Anterior cingulate cortex (tissue), 58 donors: Measurements from ENCODE around the gene SLC5A5.

Source experiments
- DNase-seq, 58 donors: peaks; one replicate each; lab custom pipeline; 2025; lab: John Stamatoyannopoulos, UW

SLC5A5 gene

DNA sequence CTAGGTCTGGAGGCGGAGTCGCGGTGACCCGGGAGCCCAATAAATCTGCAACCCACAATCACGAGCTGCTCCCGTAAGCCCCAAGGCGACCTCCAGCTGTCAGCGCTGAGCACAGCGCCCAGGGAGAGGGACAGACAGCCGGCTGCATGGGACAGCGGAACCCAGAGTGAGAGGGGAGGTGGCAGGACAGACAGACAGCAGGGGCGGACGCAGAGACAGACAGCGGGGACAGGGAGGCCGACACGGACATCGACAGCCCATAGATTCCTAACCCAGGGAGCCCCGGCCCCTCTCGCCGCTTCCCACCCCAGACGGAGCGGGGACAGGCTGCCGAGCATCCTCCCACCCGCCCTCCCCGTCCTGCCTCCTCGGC lies at the start of gene SLC5A5:
Gene SLC5A5, plus strand, starts transcription at position 68 of the 373 bp plus-strand sequence. CDS start 375 bp downstream, outside the sequence.
- no peak for DNase-seq

DNA sequence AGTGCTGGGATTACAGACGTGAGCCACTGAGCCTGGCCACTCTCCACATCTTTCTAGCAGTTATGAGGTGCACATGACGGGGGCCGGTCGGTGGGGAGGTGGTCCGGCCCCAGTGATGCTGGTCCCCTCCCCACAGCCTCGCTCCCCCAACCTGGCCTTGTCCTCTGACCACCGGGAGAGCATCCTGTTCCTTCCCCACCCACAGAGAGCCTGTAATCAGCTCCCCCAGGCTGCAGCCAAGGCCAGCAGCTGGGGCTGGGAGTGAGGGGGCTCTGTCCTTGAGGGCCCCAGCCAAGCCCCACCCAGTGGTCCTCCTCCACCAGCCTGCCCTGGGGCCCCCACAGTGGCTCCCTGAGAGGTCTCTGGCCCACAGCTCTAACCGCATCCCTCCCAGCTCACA lies 47.4 kb upstream of the SLC5A5 start:
- DNase-seq = no peak

DNA sequence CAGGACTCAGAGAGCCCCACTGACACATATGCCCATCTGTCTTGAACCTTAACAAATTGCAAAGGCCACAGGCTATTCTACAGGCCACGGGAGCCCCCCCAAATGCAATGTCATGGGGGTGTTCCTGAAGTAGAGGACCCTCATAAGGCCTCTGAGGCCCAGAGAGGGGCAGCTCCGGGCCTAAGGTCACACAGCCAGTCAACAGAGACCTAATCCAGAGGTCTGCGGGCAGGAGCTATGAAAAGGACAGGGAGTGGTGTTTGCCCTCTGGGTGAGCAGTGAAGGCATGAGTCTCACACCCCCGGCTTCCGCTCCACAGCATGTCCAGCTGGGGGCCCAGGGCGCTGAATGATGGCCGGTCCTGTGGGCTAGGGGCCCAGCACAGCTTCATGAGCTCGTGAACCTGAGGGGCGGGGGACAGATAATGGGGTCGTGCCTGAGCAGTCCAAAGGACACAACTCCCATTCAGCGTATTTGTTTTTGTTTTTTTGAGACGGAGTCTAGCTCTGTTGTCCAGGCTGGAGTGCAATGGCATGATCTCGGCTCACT lies 45.2 kb upstream of the SLC5A5 start:
- no peak for DNase-seq

DNA sequence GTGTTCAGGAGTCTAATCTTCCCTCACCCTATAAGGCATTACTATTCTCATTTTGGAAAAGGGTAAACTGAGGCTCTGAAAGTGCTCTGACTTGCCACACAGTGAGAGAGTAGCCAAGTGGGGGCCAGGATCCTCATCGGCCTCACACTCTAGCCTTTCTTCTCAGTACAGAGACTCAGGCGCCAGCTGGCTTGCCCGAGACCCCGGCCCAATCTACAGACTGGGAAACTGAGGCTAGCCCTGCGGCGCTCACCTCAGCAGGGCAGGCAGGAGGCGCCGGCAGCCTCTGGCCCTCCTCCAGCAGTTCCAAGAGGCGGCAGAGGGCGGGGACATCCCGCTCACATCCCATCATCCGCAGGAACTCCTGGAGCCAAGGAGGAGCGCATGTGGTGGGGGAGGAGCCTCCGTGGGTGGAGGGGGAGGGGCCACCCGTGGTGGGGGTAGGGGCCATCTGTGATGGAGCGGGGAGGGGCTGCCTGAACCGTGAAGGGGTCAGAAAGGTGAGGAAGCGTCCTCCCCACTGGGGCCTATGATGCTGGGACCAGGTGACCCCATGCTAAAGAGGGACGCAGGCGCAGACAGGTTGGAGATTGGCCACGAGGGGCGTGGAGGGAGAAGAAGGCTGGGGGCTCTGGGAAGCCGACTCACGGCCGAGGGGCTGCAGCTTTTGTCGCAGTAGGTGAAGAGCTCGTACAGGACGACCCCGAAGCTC lies 41.7 kb upstream of the SLC5A5 start:
- DNase-seq = peak in 42 of 58 donors; percentile 6 to 70 (median 38)

DNA sequence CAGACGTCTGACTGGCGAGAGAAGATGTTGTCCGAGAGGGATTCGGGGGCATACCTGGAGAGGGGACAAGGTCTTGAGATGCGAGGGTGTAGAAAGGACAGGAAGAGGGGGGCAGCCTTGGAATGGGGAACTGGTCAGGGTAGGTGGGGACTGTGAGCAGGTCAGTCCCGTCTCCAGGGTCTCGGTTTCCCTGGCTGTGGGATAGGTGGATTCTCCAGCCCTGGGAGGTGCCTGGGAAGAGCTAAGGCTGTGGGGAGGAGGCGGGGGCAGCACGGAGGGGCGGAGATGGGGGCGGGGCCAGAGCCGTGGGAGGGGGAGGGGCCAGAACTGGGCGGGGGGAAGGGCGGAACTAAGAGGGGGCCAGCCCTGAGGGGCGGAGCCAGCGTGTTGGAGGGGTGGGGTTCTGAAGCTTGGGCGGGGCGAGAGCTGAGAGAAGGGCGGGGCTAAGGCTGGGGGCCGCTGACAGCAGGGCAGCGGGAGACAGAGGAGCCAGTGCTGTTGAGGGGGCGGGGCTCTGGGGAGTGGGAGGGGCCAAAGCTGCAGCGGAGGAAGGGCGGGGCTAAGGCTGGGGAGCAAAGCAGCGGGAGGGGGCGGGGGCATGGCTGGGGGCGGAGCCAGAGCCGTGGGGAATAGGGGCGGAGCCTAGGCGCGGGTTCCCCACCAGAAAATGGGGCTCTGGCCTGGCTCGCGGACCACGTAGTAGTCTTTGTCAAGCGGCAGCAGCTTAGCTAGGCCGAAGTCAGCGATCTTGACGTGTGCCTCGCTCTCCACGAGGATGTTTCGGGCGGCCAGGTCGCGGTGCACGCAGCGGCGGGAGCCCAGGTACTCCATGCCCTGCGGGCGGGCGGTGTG lies 41.0 kb upstream of the SLC5A5 start:
- peak in 56 of 58 donors; percentile 14 to 95 (median 73) for DNase-seq

DNA sequence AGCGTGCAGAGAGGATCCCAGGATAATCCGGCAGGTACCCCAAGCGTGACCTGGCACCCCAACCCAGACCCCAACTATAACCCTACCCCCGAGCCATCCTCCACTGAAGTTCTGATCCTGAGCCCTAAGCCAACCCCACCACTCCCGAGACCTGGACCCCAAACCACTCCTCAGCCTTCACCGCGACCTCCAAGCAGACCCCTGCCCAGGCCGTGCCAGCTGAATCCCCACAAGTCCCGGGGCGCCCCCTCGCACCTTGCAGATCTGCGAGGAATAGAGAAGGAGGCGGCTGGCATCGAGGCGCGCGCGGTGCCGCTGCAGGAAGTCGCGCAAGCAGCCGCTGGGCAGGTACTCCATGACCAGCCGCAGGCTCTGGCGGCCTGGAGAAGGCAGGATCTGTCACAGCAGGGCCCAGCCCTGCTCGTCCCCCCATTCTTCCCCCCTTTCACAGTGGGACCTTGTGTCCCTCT lies 40.3 kb upstream of the SLC5A5 start:
- peak in 1 of 58 donors; percentile 9 for DNase-seq

DNA sequence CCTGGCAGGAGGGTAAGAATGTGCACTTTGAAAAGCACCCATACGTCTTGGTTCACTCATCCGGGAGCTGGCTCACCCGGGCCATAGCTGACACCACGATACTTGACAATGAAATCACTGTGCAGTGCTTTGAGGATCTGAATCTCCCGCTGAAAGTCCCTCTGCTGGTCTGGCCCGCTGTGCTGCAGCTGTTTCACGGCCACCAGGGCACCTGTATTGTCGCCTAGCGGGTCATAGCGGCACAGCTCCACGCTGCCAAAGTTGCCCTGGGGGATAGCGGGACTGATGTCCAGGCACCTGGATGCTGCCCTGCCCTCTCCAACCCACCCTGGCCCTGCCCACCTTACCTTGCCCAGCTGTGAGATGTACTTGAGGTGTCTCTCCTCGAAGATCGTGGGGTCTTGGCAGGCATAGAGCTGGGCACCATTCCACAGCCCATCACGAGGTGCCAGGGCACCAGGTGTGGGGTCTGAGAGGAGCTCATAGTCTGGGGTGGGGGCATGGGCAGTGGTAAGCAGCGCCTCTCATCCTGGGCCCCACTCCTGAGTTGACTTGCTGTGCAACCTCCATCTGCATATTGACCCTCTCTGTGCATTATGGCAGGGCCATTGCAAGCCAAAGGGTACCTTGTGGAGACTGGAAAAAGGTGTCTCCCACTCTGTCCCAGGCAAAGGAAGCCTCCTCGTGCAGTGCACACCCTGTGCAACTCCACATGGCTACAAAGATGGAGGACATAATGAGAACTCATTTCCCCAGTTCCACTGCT lies 39.1 kb upstream of the SLC5A5 start:
- no peak for DNase-seq

DNA sequence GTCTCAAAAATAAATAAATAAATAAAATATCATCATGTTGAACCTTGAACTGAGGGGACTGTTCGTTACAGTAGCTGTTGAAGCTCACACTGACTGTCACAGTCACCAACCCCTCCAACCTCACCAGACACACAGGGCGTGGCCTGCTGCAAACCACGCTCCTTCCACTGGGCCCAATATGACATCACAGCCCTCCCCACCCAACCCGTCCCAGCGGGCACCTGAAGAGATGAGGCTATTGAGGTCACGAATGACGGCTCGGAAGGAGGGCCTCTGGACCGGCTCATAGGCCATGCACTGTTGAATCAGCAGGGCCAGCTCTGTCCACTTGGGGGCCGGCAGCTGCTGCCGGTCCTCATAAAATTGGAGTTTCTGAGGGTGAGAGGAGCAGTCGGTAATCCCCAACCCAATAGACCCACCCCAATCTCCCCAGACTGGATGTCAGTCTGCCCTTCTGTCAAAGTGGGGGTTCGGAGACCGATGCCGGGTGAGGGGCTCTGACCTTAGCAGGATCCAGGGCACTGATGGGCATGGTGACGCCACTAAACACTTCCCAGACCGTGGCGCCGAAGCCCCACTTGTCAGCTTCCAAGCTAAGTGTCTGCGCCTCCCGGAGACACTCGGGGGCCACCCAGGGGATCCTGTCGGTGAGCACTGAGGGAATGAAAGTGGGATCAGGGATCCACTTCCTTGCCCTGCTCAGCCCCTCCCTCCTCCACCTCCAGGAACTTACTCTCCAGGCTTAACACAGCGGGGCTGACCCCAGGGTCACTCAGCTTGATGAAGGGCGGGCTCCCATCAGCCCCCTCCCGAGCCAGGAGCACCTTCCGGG lies 37.2 kb upstream of the SLC5A5 start:
- DNase-seq = no peak

DNA sequence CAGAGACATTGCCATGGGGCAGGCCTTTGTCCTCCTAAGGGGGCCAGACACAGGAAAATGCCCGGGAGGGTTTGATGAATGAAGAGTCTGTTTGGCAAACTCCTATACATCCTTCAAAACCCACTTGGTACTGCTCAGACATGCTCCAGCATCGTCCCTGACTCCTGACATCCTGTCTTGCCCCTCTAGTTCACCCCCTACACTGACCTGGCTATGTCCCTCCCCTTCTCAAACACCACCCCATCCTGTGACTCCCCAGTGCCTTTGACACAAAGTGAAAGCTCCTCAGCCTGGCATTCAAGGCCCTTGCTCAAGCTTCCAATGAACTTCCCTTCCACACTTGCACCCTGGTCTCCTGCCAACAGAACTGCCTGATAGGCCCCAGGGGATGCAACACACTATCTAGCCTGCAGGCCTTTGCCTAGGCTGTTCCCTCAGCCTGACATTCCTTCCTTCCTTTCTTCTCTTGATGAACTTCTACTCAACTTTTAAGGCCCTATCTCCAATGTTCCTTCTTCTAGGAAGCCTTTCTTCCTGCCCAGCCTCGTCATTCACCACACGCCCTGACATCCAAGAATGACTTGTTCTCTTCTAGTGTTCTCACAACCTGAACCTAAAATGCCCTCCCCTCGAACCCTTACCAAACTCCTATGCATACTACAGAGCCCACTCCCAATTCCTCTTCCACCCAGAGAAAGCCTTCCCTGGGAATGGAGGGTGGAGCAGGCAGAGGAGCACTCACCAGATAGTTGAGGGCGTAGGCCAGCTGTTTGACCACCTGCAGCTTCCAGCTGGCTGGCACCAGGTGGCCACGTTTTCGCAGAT lies 36.4 kb upstream of the SLC5A5 start:
- DNase-seq = no peak

DNA sequence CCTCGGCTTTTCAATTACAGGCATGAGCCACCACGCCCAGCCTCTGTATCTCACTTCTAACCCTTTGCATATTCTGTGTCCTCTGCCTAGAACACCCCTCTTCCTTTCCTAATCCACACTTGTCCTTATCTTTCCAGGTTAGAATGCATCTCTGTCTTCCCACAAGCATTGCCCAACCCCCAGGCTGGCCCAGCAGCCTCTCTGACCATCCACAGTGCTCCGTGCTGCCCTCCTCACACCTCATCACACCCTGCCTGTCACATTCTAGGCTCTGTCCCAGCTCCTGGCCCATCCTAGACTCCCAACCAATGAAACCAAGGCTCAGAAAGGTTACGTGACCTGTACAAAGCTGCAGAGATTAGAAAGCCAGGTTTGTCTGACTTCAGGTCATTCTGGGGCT lies 35.2 kb upstream of the SLC5A5 start:
- no peak for DNase-seq

DNA sequence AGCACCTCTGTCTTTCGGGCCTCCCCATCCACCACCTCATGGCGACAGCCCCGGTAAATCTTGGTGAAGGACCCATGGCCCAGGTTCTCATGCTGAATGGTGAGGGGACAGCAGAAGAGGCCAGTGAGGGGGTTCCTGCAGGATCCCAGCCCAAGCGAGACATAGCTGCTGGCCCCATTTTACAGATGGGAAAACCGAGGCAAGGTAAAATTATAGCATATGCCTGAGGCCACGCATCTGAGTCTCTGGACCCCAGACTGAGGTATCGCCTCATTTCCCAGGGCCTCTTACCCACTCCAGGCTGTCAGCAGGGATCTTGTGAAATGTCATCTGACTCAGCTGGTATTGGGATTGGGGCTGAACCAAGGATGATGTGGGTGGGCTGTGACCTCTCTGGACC lies 33.8 kb upstream of the SLC5A5 start:
- no peak for DNase-seq

DNA sequence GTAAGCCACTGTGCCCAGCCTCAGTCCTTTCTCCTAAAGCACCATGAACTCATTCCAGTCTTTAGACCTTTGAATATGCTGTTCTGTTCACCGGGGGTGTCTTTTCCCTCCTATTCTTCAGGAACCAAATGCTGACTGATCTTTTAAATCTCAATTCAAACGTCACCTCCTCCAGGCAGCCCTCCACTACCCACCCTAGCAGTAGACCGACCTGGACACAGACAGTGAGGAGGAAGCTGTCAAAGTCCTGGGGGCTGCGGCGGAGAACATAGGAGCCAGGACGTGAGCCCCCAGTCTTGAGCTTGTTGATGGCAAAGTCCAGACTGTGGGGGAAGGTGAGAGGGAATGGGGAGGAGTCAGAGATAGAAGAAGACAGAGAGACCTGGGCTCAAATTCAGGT lies 31.7 kb upstream of the SLC5A5 start:
- no peak for DNase-seq

DNA sequence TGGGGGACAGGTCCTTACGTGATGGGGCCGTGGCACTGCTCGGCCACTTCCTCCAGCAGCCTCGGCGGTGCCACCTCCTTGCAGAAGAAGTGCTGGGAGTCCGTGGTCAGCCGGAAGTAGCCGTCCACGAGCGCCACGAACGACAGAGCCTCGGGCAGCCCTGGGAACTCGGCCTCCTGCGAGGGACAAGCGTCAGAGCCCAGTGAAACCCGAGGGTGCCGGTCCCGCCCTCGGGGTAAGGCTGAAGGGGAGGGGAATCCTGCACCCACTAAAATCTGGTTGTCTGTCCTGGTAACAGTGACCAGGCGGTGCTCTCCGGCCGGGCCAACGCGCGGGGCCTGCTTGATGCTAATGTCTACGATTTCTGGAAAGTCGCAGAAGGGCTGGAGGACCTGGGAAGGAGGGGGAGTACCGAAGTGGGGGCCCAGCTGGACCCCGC lies 30.4 kb upstream of the SLC5A5 start:
- peak in 1 of 58 donors; percentile 31 for DNase-seq

DNA sequence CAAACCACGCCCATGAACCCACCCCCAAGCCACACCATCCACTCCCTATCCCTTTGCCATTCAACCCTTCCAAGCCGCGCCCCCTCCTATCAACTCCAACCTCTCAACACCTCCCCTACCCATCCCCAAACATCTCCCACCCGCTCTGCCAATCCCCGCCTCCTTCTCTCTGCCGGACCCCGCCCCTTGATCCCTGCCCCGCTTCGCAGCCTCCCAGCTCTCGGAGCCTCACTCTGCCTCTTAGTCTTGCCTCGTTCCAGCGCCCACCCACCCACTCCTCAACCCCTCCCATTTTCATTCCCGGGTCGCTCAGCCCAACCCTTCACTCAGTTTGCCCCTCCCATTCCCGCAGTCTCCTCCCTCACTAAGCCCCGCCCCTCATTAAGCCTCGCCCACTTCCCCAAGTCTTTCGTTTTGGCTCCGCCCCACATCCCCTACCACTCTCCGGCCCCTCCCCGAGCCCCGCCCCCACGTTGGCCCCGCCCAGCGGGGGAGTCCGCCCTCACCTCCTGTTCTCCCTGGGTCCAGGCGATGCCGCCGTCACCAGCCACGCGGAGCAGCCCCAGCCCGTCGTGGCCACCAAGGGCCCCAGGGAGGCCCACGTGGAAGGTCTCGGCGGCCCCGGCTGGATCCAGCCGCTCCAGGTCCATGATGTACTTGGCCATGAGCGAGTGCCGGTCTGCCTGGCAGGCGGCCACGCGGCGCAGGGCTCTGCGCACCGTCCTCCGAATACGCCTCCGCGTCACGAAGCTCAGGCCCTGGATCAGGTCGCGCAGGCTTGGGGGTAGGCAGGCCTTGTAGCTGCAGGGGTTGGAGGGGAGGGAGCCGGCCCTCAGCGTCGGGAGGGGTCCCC lies 29.7 kb upstream of the SLC5A5 start:
- peak in 52 of 58 donors; percentile 3 to 96 (median 54) for DNase-seq

DNA sequence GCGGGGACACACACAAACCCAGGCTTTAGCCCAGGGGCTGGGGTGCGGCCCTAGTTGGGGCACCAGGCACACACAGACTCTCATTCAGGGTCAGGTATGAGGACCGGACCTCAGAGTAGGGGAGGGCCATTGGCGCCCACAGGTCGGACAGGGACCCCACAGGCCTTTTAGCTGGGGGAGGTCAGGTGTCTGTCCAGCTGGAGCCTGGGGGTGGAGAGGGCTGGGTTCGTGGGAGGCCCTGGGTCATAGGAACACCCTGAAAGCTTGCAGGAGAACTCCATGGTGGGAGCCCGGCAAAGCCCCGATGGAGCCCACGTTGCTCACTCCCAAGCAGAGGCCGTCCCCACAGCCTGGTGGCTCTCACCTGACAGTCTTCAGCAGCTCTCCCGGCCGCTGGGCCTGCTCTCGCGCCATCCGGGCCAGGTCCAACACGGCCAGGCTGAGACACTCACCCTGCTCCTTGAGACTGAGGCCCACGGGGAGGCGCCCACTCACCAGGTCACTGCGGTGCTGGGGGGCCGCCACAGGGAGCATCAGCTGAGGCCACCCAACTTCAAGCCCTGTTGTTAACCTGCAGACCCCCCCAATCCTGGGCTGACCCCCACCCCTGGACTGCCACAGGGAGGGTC lies 29.0 kb upstream of the SLC5A5 start:
- DNase-seq = peak in 1 of 58 donors; percentile 7

DNA sequence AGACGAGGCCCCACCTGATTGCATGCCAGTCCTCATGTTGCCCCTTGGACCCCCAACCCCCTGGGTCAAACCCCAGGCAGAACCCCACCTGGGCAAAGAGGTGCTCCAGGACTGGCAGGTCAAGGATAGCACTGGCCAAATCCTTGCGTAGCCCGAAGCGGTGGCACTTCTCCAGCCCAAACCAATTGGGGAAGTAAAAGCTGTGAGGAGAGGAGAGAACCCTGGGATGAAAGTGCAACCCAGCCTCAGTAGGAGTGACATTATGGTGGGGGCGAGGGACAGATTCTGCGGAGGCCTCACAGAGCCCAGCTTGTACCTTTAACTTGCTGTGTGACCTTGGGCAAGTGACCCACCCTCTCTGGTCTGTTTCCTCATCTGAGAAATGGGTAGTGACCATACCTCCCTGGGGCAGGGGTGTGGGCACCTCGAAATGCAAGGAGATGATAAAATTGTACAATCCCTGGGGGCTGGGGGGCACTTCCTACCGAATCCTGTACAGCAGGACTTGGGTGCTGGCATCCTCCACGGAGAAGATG lies 28.4 kb upstream of the SLC5A5 start:
- no peak for DNase-seq

DNA sequence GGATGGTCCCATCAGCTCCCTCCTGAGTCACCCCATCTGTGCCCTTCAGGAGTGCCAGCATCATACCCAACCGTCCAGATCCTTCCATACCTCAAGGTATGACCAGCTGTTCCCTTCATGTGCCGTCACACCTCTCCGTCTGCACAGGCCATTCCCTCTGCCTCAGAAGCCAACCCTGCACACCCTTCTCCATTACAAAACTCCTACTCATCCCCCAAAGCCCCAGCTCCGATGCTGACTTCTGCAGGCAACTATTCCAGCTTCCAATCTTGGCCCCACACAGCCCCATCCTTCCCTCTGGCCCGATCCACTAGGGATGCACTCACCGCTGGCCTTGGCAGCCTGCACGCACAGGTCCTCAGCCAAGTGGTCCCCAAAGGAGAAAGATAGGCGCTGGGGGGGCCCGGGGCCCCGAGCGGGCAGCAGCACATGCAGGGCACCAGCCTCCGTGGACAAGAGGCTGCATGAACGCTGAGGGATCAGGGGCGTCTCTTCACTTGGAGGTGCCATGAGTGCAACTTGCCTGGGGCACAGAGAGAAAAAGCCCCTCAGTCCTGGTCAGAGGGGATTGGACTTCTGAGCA lies 27.7 kb upstream of the SLC5A5 start:
- no peak for DNase-seq
